Measurements from ENCODE around the gene ATP1A3.

- TF ChIP-seq, protein P1, sequence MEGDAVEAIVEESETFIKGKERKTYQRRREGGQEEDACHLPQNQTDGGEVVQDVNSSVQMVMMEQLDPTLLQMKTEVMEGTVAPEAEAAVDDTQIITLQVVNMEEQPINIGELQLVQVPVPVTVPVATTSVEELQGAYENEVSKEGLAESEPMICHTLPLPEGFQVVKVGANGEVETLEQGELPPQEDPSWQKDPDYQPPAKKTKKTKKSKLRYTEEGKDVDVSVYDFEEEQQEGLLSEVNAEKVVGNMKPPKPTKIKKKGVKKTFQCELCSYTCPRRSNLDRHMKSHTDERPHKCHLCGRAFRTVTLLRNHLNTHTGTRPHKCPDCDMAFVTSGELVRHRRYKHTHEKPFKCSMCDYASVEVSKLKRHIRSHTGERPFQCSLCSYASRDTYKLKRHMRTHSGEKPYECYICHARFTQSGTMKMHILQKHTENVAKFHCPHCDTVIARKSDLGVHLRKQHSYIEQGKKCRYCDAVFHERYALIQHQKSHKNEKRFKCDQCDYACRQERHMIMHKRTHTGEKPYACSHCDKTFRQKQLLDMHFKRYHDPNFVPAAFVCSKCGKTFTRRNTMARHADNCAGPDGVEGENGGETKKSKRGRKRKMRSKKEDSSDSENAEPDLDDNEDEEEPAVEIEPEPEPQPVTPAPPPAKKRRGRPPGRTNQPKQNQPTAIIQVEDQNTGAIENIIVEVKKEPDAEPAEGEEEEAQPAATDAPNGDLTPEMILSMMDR (IDR thresholded peaks at IDR 0.05; ENCODE audit: low read length) = no peak
- peak; percentile 86 for TF ChIP-seq EZH2 (optimal IDR thresholded peaks at IDR 0.05; ENCODE audit: low read depth, low read length)
These were observed 72.2 kb downstream of the ATP1A3 start for GRCh38 chr19:41921577-41922576.
